ENCODE results near the gene KANSL1L.

KANSL1L gene

GRCh38 chr2:210171309-210172218 lies at the start of gene KANSL1L:
Gene KANSL1L (minus strand): TSS chr2:210171409. CDS start chr2:210154582, 16,827 bp downstream.
- TF ChIP-seq CTCF (IDR thresholded peaks at IDR 0.05; ENCODE audit: insufficient read depth, missing control alignments), result no peak
- FAIRE-seq (no peak), DNase-seq (ENCODE audit: insufficient read length, low spot score) (peak; percentile 44)

- FAIRE-seq, result no peak
- no peak for TF ChIP-seq CTCF (IDR thresholded peaks at IDR 0.05; ENCODE audit: insufficient read depth, missing control alignments)
- no peak for DNase-seq (ENCODE audit: insufficient read length, low spot score)
These were observed 43.9 kb upstream of the KANSL1L start for GRCh38 chr2:210215120-210215519.

- no peak for TF ChIP-seq CTCF (IDR thresholded peaks at IDR 0.05; ENCODE audit: insufficient read depth, missing control alignments)
- no peak for FAIRE-seq
These were observed 39.0 kb upstream of the KANSL1L start for GRCh38 chr2:210210185-210210584.

GRCh38 chr2:210207929-210208328 lies 36.7 kb upstream of the KANSL1L start:
- DNase-seq (ENCODE audit: insufficient read length, low spot score) (no peak), FAIRE-seq (no peak)
- no peak for TF ChIP-seq CTCF (IDR thresholded peaks at IDR 0.05; ENCODE audit: insufficient read depth, missing control alignments)

More at GRCh38 chr2:210210185-210210584, 39.0 kb upstream of the KANSL1L start:
- DNase-seq (ENCODE audit: insufficient read length, low spot score), result no peak

- no peak for TF ChIP-seq CTCF (IDR thresholded peaks at IDR 0.05; ENCODE audit: insufficient read depth, missing control alignments)
- no peak for DNase-seq (ENCODE audit: insufficient read length, low spot score)
- FAIRE-seq, result no peak
These were observed 32.3 kb upstream of the KANSL1L start for GRCh38 chr2:210203558-210203957.

GRCh38 chr2:210203147-210203546 lies 31.9 kb upstream of the KANSL1L start:
- no peak for TF ChIP-seq CTCF (IDR thresholded peaks at IDR 0.05; ENCODE audit: insufficient read depth, missing control alignments)
- FAIRE-seq (no peak), DNase-seq (ENCODE audit: insufficient read length, low spot score) (no peak)

GRCh38 chr2:210199854-210200253 lies 28.6 kb upstream of the KANSL1L start:
- DNase-seq (ENCODE audit: insufficient read length, low spot score) (no peak), FAIRE-seq (no peak)
- no peak for TF ChIP-seq CTCF (IDR thresholded peaks at IDR 0.05; ENCODE audit: insufficient read depth, missing control alignments)
